ENCODE data around the gene BPIFB1.
A peak's percentile ranks its signal among the peaks of the same experiment; 100 is the strongest.

Gene BPIFB1

DNA sequence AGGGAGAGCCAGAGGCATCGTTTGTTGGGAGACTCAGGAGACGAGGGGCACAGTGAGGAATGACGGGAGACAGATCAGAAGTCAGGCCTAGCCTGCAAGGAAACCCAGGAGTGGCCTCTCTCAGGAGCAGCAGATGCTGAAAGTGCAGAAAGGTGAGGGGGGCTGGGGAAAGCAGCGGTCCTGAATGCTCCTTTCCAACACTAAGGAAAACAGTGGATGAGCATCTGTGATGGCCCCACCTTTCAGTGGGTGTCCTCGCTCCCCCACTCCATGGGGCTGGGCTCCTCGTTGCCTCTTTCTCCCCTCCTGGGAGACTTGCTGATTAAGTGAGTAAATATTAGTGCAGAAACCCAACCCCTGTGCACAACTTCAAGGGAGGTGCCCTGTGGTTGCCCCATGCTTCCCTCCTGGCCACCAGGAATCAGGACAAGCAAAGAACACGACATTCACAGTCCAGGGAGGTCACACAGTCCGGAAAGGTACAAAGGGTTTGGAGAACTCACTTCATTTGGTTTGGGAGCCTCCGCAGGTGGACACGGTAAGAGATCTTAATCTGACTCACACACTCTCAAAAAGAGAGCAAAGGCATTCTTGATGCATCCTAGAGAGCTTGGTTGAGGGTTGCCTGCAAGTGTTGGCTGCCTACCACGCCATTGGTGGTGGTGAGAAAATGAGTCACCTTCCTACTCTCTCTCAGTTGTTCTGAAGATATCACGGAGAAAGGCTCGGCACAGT is 9.7 kb upstream of the BPIFB1 start:
- DNase-seq (ENCODE audit: low read depth): no peak

- no peak for DNase-seq (ENCODE audit: low read depth)
These were observed 7.8 kb upstream of the BPIFB1 start for GRCh38 chr20:33275215-33275614.

DNA sequence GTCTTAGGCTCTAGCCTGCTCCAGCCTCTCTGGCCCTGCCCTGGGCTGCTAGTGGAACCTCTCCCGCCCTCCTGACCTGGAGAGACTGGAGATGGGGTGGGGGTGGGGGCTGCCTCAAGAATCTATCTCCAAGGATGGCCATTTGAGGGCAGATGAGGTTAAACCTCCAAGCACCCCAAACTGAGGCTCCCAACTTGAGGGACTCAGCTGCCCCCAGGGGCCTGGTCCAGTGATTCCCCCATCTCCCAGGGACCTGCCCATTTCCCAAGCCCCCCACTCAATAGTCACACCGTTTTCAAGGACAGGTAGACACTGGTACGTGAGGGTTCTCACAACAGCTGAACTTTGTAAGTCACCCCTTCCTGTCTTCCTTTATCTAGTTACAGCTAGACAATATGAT is 7.1 kb upstream of the BPIFB1 start:
- no peak for DNase-seq (ENCODE audit: low read depth)

DNA sequence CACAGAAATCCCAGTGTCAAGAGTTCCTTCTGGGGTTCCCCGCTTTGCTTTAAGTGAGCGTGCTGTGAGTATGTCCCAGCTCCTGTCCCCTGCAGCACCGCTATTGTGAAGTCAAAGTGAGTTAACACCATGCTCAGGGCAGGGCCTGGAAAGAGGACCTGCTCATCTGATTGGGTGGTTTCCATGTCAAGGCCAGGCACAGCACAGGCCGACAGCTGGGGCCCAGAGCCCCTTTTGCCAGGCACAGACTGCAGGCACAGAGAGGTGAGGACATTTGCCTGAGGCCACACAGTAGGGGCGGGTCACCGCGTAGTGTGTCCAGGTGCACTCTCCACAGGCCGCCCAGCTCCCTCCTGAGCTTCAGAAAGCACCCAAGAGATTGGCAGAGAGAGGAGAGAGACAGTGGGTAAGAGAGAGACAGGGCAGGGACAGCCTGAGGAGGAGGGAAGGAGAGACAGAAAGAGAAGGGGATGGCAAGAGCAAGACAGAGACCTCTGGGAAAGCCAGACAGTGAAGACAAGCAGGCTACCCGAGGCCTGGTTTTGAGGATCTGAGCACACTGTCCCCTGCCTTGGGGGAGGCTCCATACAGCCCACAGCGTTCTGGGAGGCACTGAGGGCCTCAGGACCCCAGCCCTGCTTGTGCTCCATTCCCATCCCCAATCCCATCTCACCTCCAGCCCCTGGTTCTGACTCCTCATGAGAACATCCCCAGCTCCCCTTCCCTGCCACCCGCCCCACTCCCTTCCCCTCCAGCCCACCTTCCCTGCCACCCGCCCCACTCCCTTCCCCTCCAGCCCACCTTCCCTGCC is 6.5 kb upstream of the BPIFB1 start:
- DNase-seq (ENCODE audit: low read depth): no peak

DNA sequence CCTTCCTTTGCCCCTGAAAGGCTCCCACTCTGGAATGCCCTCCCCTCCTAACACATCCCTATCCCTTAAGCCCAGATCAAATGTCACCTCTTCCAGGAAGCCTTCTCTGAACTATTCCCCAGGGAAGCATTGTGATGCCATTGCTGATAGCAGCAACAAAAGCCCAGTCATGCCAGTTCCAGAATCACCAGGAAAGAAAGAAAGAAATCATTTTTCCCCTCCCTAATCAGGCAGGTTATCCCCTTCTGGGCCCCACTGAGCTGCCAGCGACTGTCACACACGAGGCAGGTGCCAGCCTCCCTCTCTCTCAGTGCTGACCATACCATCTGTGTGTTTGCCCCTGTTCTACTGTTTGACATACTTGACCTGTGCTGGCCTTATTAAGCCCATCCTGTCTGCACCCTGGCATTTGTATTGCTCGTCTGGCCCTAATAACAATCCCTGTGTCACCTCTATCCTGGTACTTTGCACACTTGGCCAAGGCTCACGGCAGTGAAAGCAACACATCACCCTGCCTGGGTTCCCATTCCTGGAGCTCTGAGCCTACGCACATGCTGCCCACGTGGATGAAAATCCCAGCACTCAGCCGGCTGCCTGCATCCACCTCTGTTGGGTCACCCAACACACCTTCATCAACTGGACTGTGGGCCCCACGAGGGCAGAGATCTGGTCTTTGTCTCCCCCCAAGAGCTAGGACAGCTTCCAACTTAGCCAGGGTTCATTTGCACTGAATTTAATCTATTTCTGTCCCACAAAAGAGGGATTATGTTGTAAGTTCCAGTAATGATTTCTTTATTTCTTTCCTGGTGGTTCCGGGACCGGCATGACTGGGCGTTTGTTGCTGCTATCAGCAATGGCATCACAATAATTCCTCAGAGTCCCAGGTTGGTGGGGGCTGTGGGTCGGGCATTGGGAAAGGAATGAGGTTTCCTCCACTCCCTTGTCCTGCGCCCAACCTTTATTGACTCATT is 5.3 kb upstream of the BPIFB1 start:
- DNase-seq (ENCODE audit: low read depth): no peak

DNA sequence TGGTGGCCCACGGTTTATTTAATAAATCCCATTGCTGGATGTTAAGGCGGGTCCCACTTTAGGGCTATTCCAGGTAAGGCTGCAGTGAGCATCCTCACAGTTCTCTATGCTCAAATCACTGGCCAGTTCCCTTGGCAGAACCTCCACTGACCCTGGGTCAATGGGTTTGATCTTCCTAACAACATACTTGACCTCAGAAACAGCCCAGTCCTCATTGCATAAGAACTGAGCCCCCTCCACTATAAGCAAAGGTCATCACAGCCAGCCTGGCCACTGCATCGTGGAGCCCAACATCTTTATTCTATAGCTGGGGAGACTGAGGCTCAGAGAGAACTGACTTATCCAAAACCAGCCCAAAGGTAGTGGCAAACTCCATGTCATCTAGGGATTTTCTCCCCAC is 4.3 kb upstream of the BPIFB1 start:
- no peak for DNase-seq (ENCODE audit: low read depth)

DNA sequence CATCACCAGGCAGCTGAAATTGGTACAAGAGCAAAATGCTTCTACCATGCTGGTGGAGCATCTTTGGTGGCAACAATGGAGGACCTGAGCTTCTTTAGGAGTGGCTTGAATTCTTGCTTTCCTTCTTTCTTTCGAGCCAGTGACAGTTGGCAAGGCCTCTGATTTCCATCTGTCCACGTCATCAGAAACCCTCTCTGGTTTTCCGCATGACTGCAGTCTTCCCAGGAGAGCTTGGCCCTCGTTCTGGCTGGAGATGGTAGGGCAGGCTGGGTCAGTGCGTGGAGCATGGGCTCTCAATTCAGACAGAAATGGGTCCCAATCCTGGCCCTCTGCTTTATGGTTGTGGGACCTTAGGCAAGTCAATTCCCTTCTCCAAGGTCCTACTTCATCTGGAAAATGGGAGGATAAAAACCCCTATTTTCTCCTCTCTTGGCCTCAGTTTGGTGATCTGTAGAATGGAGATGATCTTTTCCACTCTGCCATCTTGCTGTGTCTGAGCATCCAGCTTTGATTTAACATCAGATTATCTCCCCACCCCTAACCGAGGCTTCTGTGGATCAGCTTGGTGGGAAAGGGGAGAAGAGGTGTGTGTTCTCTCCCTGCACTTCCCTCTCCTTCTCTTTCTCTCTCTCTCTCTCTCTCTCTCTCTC is 3.6 kb upstream of the BPIFB1 start:
- no peak for DNase-seq (ENCODE audit: low read depth)

DNA sequence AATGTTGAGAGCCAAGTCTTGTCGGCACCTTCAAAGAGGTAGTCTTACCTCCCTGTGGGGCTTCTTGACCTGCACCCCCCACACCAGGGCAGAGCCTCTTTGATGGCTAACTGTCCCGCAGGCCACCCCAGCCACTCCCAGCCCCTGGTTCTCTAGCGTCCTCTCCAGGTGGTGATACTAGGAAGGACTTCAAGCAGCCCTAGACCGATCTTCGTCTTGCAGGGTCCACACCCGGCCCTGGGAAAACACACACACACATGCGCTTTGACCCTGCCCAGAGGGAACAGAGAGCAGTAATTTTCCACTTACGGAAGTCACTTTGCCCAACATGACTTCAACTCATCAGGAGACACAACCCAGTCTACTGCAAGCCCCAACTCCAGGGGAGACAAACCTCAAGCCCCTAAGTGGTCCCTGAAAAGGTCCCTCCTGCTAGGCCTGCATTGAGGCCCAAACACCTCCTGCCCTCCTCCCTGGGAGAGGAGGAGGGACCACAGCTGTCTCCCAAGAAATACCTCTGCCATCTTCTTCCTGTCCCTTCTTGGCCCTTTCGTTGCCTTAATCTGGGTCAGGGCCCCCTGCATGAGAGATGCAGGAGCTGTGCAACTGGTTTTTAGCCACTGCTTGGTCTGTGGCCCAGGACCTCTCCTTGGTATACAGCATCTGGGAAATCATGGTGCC is 2.9 kb upstream of the BPIFB1 start:
- DNase-seq (ENCODE audit: low read depth): no peak

GRCh38 chr20:33280775-33281174 is 2.2 kb upstream of the BPIFB1 start:
- DNase-seq (ENCODE audit: low read depth): no peak

DNA sequence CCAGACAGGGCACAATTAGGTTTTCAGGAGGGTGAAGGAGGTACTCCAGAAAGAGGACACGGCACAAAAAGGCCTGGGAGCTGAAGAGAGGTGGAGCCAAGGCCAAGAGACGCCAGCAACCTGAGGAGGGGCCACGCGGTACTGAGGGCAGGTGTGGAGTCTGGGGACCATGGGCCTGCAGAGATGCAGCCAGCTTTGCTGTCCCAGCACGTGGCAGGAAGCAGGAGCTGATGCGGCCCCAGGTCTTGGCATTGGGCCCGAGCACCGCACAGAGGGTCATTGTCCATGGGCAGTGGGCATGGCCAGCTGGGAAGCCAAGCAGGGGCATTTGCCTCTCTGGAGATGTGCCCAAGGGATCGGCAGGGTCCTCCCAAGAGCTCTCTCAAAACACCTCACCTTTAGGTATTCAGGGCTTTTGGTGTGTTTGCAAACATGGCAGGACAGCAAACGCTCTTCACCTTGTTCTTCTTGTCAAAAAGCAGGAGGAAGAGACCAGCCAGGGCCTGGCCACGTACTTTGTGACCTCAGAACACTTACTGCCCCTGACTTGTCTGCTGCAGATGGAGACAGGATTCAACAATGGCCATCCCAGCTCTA is 1.4 kb upstream of the BPIFB1 start:
- DNase-seq (ENCODE audit: low read depth): no peak

- no peak for DNase-seq (ENCODE audit: low read depth)
These were observed 649 bp upstream of the BPIFB1 start for GRCh38 chr20:33282196-33282934.

DNA sequence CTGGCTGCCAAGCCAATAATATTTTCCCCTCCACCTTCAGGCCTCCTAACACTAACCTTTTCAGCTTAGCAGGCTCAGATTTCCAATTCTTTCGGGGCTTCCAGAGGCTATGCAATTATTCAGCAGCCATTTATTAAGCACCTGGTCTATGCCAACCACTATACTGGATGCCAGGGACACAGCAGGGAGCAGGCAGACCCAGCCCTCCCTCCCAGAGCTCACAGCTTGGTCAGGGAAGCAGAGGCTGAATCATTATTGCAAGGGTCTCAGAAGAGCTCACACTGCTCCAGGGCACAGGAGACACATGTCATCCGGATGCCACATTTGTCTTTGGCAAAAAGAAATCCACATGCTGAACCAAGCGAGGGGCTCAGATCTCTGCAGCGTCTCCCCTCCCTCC is 1.3 kb downstream of the BPIFB1 start:
- DNase-seq (ENCODE audit: low read depth): no peak

DNA sequence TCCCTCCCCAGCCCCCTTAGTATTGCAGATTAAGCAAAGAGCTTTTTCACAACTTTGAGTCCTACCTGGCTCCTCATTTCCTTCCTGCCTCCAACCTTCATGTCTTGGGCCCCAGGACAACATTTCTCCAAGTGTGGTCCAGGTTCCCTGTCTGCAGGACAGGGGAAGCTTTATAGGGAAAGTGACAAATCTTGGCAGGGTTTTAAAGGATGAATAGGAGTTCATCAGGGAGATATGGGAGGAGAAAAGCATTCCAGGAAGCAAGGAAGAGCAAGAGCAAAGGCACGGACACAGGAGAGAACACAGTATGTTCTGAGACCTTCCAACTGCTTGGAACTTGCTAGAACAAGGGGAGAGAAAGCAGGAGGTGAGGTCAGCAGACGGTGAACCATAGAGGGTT is 1.9 kb downstream of the BPIFB1 start:
- DNase-seq (ENCODE audit: low read depth): no peak

- DNase-seq (ENCODE audit: low read depth): no peak
These were observed 3.0 kb downstream of the BPIFB1 start for GRCh38 chr20:33285861-33286495.

DNA sequence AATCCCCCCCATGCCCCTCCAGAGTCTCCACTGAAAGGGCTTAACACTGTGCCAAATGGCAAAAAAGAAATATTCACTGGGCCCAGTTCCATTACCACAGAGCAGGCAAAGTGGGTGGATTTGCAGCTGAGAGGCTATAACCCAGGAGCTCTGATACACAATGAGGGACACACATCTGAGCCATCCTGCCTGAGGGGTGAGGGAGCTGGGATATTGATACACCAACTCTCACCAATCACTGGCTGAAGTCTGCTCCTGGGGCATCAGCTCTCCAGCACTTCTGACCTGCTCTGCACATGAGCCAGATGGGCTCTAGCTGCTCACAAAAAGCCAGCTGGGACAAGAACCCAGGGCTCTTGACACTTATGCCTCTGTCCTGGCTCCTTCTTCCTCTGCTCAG is 4.9 kb downstream of the BPIFB1 start:
- no peak for DNase-seq (ENCODE audit: low read depth)

DNA sequence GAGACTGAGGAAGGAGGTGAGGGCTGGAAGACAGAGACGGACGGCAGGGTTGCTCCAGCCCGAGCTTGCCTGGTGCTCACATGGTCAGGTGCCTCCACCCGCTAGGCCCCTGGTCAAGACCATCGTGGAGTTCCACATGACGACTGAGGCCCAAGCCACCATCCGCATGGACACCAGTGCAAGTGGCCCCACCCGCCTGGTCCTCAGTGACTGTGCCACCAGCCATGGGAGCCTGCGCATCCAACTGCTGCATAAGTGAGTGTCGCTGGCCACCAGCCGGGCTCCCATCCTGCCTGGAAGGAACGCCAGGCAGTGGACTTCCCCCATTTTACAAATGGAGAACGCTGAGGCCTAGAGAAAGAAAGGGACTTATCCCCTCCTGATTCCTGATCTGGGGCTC is 7.8 kb downstream of the BPIFB1 start:
- DNase-seq (ENCODE audit: low read depth): no peak

- no peak for DNase-seq (ENCODE audit: low read depth)
These were observed 8.4 kb downstream of the BPIFB1 start for GRCh38 chr20:33291416-33291815.

DNA sequence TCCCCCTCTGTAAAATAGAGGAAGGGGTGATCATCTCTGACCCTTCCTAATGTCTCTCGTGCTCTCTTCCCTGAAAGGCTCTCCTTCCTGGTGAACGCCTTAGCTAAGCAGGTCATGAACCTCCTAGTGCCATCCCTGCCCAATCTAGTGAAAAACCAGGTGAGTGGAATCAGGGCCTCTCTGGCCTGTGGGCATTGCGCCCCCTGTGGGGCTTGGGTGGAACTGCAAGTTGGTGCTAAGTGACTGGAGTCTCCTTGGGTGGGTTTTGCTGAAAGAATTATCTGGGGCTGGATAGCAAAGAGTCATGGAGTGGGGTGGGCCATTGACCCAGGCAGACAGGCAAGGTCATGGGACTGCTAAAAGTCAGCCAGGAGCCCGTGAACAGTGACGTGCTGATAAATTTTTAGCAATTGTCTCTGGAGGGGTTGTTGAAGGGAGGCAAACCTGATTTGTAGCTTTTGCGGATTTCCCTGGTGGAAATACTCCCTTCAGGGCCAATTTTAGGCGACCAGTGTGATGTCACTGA is 8.9 kb downstream of the BPIFB1 start:
- no peak for DNase-seq (ENCODE audit: low read depth)

- DNase-seq (ENCODE audit: low read depth): peak; percentile 37
These were observed 13.2 kb downstream of the BPIFB1 start for GRCh38 chr20:33296206-33296605.
